Neural progenitor cell (in vitro differentiated cells): ENCODE measurements around the gene MACROD2. TPM values are rescaled to one million over a fixed set of nuclear protein-coding genes. Genes with fewer than 3 reads are reported as not detected.

Experiments used
- DNase-seq: peaks from one replicate; pipeline ENCODE4 v3.0.0-alpha.2; 2016; ENCODE audit warnings: low spot score
- H2AFZ ChIP-seq: fragments of 200-600 bp; sonication (generic); replicated peaks from 2 replicates; pipeline ENCODE4 v1.6.1; 2016; ENCODE audit warnings: antibody characterized with exemption
- H3F3A ChIP-seq: fragments of 200-600 bp; sonication (generic); 2 replicates; pipeline ENCODE4 v1.6.1; 2016; ENCODE audit warnings: antibody characterized with exemption, low read depth
- H3K27ac ChIP-seq: fragments of 200-600 bp; sonication (generic); 2 replicates; pipeline ENCODE4 v1.5.1; 2016; ENCODE audit warnings: mild to moderate bottlenecking
- H3K27me3 ChIP-seq: fragments of 200-600 bp; sonication (generic); 2 replicates; pipeline ENCODE4 v1.6.1; 2016; ENCODE audit warnings: mild to moderate bottlenecking, moderate library complexity
- H3K36me3 ChIP-seq: fragments of 200-600 bp; sonication (generic); 2 replicates; pipeline ENCODE4 v1.5.1; 2016
- H3K4me1 ChIP-seq: fragments of 200-600 bp; sonication (generic); 2 replicates; pipeline ENCODE4 v1.6.1; 2016; ENCODE audit warnings: mixed run types
- H3K4me2 ChIP-seq: fragments of 200-600 bp; sonication (generic); 2 replicates; pipeline ENCODE4 v1.6.1; 2016
- H3K4me3 ChIP-seq: fragments of 200-600 bp; sonication (generic); 2 replicates; pipeline ENCODE4 v1.5.1; 2016
- H3K79me2 ChIP-seq: fragments of 200-600 bp; sonication (generic); 2 replicates; pipeline ENCODE4 v1.6.1; 2016; ENCODE audit warnings: low read depth
- H3K9ac ChIP-seq: fragments of 200-600 bp; sonication (generic); 2 replicates; pipeline ENCODE4 v1.6.1; 2016
- H3K9me3 ChIP-seq: fragments of 200-600 bp; sonication (generic); 2 replicates; pipeline ENCODE4 v1.5.1; 2016; ENCODE audit warnings: low read depth
- H4K20me1 ChIP-seq: fragments of 200-600 bp; sonication (generic); 2 replicates; pipeline ENCODE4 v1.6.1; 2016; ENCODE audit warnings: low read depth
- H3K27ac Mint-ChIP-seq: 3 replicates; pipeline ENCODE4 v1.8.0; 2021; ENCODE audit warnings: mixed read lengths
- H3K27me3 Mint-ChIP-seq: 2 replicates; pipeline ENCODE4 v1.8.0; 2022; ENCODE audit warnings: low read depth, mild to moderate bottlenecking, inconsistent platforms, moderate library complexity, mixed read lengths; ENCODE audit not compliant: insufficient read depth
- H3K36me3 Mint-ChIP-seq: 3 replicates; pipeline ENCODE4 v1.8.0; 2021; ENCODE audit warnings: mixed read lengths
- H3K4me1 Mint-ChIP-seq: 3 replicates; pipeline ENCODE4 v1.8.0; 2021; ENCODE audit warnings: mixed read lengths
- H3K4me3 Mint-ChIP-seq: 3 replicates; pipeline ENCODE4 v1.8.0; 2021; ENCODE audit warnings: mild to moderate bottlenecking, moderate library complexity, mixed read lengths
- H3K9me3 Mint-ChIP-seq: 3 replicates; pipeline ENCODE4 v1.8.0; 2020; ENCODE audit warnings: mixed read lengths
- EZH2 ChIP-seq: fragments of 200-600 bp; sonication (generic); IDR thresholded peaks from 2 replicates; pipeline ENCODE4 v1.6.1; 2017; ENCODE audit warnings: antibody characterized with exemption, mild to moderate bottlenecking, moderate library complexity
- EZH2phosphoT487 ChIP-seq: fragments of 200-600 bp; sonication (generic); IDR thresholded peaks from 2 replicates; pipeline ENCODE4 v1.6.1; 2017; ENCODE audit warnings: antibody characterized with exemption
- total RNA-seq: library from RNA; depleted of rRNA; stranded (reverse); fragments of >200 nt; gene quantifications from 2 replicates; pipeline ENCODE4 v1.2.3, GENCODE V29; 2015; ENCODE audit warnings: low replicate concordance
- TF ChIP-seq, protein P1 (sequence below): fragments of 200-600 bp; sonication (generic); IDR thresholded peaks from 2 replicates; pipeline ENCODE4 v1.5.1; 2017; ENCODE audit warnings: antibody characterized with exemption, mild to moderate bottlenecking

The MACROD2 gene
- total RNA-seq, 1 donor from 2014 or later, result 11.9 TPM

DNA sequence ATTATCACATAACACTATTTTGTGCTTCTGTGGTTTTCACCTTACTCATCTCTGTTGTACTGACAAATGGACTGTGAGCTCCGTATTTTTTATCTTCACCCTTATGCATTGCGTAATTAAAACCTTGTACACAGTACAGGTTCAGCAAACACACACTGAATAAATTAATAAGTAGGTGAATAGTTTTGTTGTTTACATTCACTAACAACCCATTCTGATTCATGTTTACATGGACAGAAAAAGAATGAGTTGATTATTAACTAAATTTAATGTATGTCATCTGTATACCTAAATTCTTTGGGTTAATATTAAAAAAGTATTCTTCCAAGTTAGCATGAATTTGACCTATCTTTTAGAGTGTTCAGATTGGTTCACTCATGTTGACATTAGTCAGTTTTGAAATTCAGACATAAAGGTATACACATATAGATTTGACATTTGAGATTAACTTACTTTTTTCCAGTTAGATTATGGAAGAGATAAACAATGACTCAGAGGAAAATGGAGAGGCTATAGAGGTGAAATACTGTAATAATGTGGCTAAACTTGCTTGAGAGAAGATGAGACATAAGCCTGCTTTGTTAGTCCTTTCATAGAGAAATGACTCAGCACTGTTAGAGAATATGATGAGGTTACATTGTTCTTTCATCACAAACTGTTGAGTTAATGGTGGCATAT, 883.8 kb downstream of the MACROD2 start:
- H3K4me1 ChIP-seq, result no peaks in the 10 kb centered on the region
- no peak overlapping the region for H3K4me3 Mint-ChIP-seq
- H3K4me3 ChIP-seq, result no peak overlapping the region
- no peaks in the 10 kb centered on the region for H3K9me3 ChIP-seq
- no peak overlapping the region for H3K27ac ChIP-seq
- no peaks in the 10 kb centered on the region for H3K79me2 ChIP-seq
- peaks cover 10% of the 10 kb centered on the region for H3K4me1 Mint-ChIP-seq
- DNase-seq, result no peak
- no peaks in the 10 kb centered on the region for H3K36me3 Mint-ChIP-seq
- H3K9me3 Mint-ChIP-seq, result no peaks in the 10 kb centered on the region
- no peaks in the 10 kb centered on the region for H4K20me1 ChIP-seq
- H3F3A ChIP-seq, result no peaks in the 10 kb centered on the region
- no peak overlapping the region for H3K27ac Mint-ChIP-seq
- TF ChIP-seq, protein P1, sequence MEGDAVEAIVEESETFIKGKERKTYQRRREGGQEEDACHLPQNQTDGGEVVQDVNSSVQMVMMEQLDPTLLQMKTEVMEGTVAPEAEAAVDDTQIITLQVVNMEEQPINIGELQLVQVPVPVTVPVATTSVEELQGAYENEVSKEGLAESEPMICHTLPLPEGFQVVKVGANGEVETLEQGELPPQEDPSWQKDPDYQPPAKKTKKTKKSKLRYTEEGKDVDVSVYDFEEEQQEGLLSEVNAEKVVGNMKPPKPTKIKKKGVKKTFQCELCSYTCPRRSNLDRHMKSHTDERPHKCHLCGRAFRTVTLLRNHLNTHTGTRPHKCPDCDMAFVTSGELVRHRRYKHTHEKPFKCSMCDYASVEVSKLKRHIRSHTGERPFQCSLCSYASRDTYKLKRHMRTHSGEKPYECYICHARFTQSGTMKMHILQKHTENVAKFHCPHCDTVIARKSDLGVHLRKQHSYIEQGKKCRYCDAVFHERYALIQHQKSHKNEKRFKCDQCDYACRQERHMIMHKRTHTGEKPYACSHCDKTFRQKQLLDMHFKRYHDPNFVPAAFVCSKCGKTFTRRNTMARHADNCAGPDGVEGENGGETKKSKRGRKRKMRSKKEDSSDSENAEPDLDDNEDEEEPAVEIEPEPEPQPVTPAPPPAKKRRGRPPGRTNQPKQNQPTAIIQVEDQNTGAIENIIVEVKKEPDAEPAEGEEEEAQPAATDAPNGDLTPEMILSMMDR, result no peak
- TF ChIP-seq EZH2, result no peak
- no peak for TF ChIP-seq EZH2phosphoT487
- H3K9ac ChIP-seq, result no peak overlapping the region
- H3K27me3 ChIP-seq, result no peaks in the 10 kb centered on the region
- H3K4me2 ChIP-seq, result no peak overlapping the region
- H3K36me3 ChIP-seq, result no peaks in the 10 kb centered on the region
- H2AFZ ChIP-seq, result no peak overlapping the region
- H3K27me3 Mint-ChIP-seq, result no peaks in the 10 kb centered on the region

DNA sequence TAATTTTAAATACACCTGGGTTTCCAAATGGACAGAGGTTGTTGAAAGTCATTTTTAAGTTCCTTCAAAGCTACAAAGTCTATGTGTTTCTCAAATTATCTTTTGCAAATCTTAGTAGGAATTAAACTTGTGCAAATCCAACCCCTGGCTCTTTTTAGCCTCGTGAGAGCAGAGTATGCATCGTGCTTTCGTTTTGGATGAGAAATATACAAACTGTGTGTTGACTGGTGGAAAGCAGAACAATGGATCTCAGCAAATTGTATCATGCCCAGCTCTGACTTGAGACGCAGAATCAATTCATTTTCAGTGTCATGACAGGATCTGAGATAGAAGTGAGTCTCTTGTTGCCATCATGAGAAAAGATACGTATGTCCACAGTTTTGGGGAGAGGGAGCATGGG, 884.5 kb downstream of the MACROD2 start:
- no peaks in the 10 kb centered on the region for H3K36me3 ChIP-seq
- no peaks in the 10 kb centered on the region for H3K9me3 ChIP-seq
- H3F3A ChIP-seq, result no peaks in the 10 kb centered on the region
- no peak overlapping the region for H3K4me3 Mint-ChIP-seq
- no peak overlapping the region for H2AFZ ChIP-seq
- H3K4me1 Mint-ChIP-seq, result peaks cover 10% of the 10 kb centered on the region
- H3K4me1 ChIP-seq, result no peaks in the 10 kb centered on the region
- no peaks in the 10 kb centered on the region for H4K20me1 ChIP-seq
- TF ChIP-seq, protein P1, result no peak
- TF ChIP-seq EZH2phosphoT487 (no peak), EZH2 (no peak)
- DNase-seq, result no peak
- H3K9me3 Mint-ChIP-seq, result no peaks in the 10 kb centered on the region
- no peaks in the 10 kb centered on the region for H3K36me3 Mint-ChIP-seq
- no peak overlapping the region for H3K4me3 ChIP-seq
- peaks cover 2% of the 10 kb centered on the region for H3K27me3 Mint-ChIP-seq
- H3K4me2 ChIP-seq, result no peak overlapping the region
- H3K79me2 ChIP-seq, result no peaks in the 10 kb centered on the region
- no peak overlapping the region for H3K27ac ChIP-seq
- no peaks in the 10 kb centered on the region for H3K27me3 ChIP-seq
- H3K27ac Mint-ChIP-seq, result no peak overlapping the region
- no peak overlapping the region for H3K9ac ChIP-seq

DNA sequence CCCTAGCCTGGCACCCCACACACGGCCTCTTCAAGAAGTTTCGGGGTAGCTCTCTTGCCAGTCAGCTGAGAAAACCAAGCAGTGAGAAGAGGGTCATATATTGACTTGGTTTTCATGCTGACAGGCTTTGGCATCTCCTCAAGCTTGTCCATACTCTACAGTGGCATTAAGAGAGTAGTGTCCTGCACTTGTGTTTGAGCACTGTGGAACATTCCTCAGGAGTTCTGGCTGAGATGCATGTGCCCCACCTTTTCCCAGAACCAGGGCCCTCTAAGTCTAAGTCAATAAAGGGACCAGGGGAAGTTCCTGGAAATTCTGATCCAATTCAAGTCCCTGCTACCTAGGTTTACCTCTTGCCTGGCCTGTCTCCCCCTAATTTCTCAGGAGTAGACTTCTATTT, 886.2 kb downstream of the MACROD2 start:
- Histone ChIP-seq H3K27ac (no peak overlapping the region), H2AFZ (no peak overlapping the region), H3K79me2 (no peaks in the 10 kb centered on the region), H3K9me3 (no peaks in the 10 kb centered on the region), H3F3A (no peaks in the 10 kb centered on the region), H3K4me1 (no peaks in the 10 kb centered on the region), H3K4me2 (no peak overlapping the region), H3K27me3 (no peaks in the 10 kb centered on the region), H4K20me1 (no peaks in the 10 kb centered on the region), H3K9ac (no peak overlapping the region), H3K4me3 (no peak overlapping the region), H3K36me3 (no peaks in the 10 kb centered on the region)
- H3K9me3 Mint-ChIP-seq, result no peaks in the 10 kb centered on the region
- no peak overlapping the region for H3K4me3 Mint-ChIP-seq
- peaks cover 2% of the 10 kb centered on the region for H3K27me3 Mint-ChIP-seq
- H3K27ac Mint-ChIP-seq, result no peak overlapping the region
- TF ChIP-seq, protein P1, result no peak
- no peak for TF ChIP-seq EZH2phosphoT487
- no peak for TF ChIP-seq EZH2
- no peak for DNase-seq
- no peaks in the 10 kb centered on the region for H3K36me3 Mint-ChIP-seq
- H3K4me1 Mint-ChIP-seq, result peaks cover 10% of the 10 kb centered on the region
